Astrocyte (in vitro differentiated cells and primary cell): ENCODE measurements around the gene S100A14. TPM values are rescaled to one million over a fixed set of nuclear protein-coding genes. Genes with fewer than 3 reads are reported as not detected.
"Not testable (repeated sequence)": the region's sequence is repeated elsewhere in the genome, so short reads cannot be mapped to it uniquely, and the experiment has no call there.

Experiments
- DNase-seq: peaks from one replicate; pipeline ENCODE4 v3.0.0-alpha.2; 2010; ENCODE audit warnings: low read depth
- FAIRE-seq: peaks from 2 replicates; lab custom pipeline; 2011; peaks lifted over from hg19 to GRCh38; lab: Jason Lieb, UNC
- H2AFZ ChIP-seq: 2 replicates; pipeline ENCODE4 v1.6.0; 2012; ENCODE audit warnings: low read depth, low read length, inconsistent platforms
- H3K27ac ChIP-seq: 2 replicates; pipeline ENCODE4 v1.5.1; 2011; ENCODE audit warnings: low read depth, low read length, inconsistent platforms
- H3K27me3 ChIP-seq: 2 replicates; pipeline ENCODE4 v1.6.0; 2011; ENCODE audit warnings: low read length, inconsistent platforms; ENCODE audit not compliant: insufficient read depth
- H3K36me3 ChIP-seq: 2 replicates; pipeline ENCODE4 v1.5.1; 2011; ENCODE audit warnings: low read length, inconsistent platforms; ENCODE audit not compliant: insufficient read depth
- H3K4me1 ChIP-seq: 2 replicates; pipeline ENCODE4 v1.5.1; 2011; ENCODE audit warnings: low read length, inconsistent platforms; ENCODE audit not compliant: insufficient read depth
- H3K4me2 ChIP-seq: 2 replicates; pipeline ENCODE4 v1.6.0; 2012; ENCODE audit warnings: low read length, inconsistent platforms
- H3K4me3 ChIP-seq: 2 replicates; pipeline ENCODE4 v1.5.1; 2011; ENCODE audit warnings: low read depth, mild to moderate bottlenecking, low read length, inconsistent platforms; ENCODE audit not compliant: insufficient read depth
- H3K79me2 ChIP-seq: 2 replicates; pipeline ENCODE4 v1.6.0; 2012; ENCODE audit warnings: mild to moderate bottlenecking, low read length, inconsistent platforms; ENCODE audit not compliant: insufficient read depth
- H3K9ac ChIP-seq: 2 replicates; pipeline ENCODE4 v1.6.0; 2012; ENCODE audit warnings: mild to moderate bottlenecking, low read length, inconsistent platforms
- H3K9me3 ChIP-seq: 2 replicates; pipeline ENCODE4 v1.5.1; 2012; ENCODE audit warnings: low read depth, mild to moderate bottlenecking, low read length, inconsistent platforms; ENCODE audit not compliant: insufficient read depth
- H4K20me1 ChIP-seq: 2 replicates; pipeline ENCODE4 v1.6.0; 2012; ENCODE audit warnings: low read length, inconsistent platforms; ENCODE audit not compliant: insufficient read depth
- H3K27ac Mint-ChIP-seq: one replicate; pipeline ENCODE4 v1.8.0; 2021; ENCODE audit warnings: mild to moderate bottlenecking, mixed read lengths; ENCODE audit not compliant: unreplicated experiment
- H3K27me3 Mint-ChIP-seq: one replicate; pipeline ENCODE4 v1.8.0; 2021; ENCODE audit warnings: low read depth, mixed read lengths; ENCODE audit not compliant: unreplicated experiment
- H3K36me3 Mint-ChIP-seq: one replicate; pipeline ENCODE4 v1.8.0; 2021; ENCODE audit warnings: low read depth, mixed read lengths; ENCODE audit not compliant: unreplicated experiment
- H3K4me1 Mint-ChIP-seq: one replicate; pipeline ENCODE4 v1.8.0; 2021; ENCODE audit warnings: low read depth, mixed read lengths; ENCODE audit not compliant: unreplicated experiment
- H3K4me3 Mint-ChIP-seq: one replicate; pipeline ENCODE4 v1.8.0; 2021; ENCODE audit warnings: mild to moderate bottlenecking, moderate library complexity, mixed read lengths; ENCODE audit not compliant: unreplicated experiment
- H3K9me3 Mint-ChIP-seq: one replicate; pipeline ENCODE4 v1.8.0; 2021; ENCODE audit warnings: mild to moderate bottlenecking, mixed read lengths; ENCODE audit not compliant: unreplicated experiment
- CTCF ChIP-seq: IDR thresholded peaks from 2 replicates; pipeline ENCODE4 v1.5.1; 2011; ENCODE audit warnings: low read depth, mild to moderate bottlenecking, inconsistent platforms, low read length, moderate library complexity; ENCODE audit not compliant: insufficient read depth
- EZH2 ChIP-seq: IDR thresholded peaks from 2 replicates; pipeline ENCODE4 v1.6.1; 2012; ENCODE audit warnings: mild to moderate bottlenecking, low read length, inconsistent platforms; ENCODE audit not compliant: insufficient read depth
- total RNA-seq: library from RNA; stranded (reverse); gene quantifications from 2 replicates; pipeline ENCODE4 v1.2.1, GENCODE V29; 2021

The S100A14 gene
- total RNA-seq, 1 donor from 2014 or later = 0.57 TPM

- peaks cover 8% of the 10 kb centered on the region for H3K4me1 Mint-ChIP-seq
- Histone ChIP-seq H3K27me3 (no peaks in the 10 kb centered on the region), H3K9ac (no peak overlapping the region), H3K4me1 (peaks cover 20% of the 10 kb centered on the region), H3K36me3 (no peaks in the 10 kb centered on the region), H3K79me2 (no peaks in the 10 kb centered on the region), H2AFZ (no peak overlapping the region), H3K9me3 (no peaks in the 10 kb centered on the region), H3K4me3 (no peak overlapping the region), H3K27ac (no peak overlapping the region), H4K20me1 (no peaks in the 10 kb centered on the region), H3K4me2 (no peak overlapping the region)
- DNase-seq (peak; percentile 59), FAIRE-seq (no peak)
- no peaks in the 10 kb centered on the region for H3K36me3 Mint-ChIP-seq
- H3K9me3 Mint-ChIP-seq = peaks cover 2% of the 10 kb centered on the region
- H3K27me3 Mint-ChIP-seq = no peaks in the 10 kb centered on the region
- peak overlapping the region; percentile 67 for H3K27ac Mint-ChIP-seq
- no peak for TF ChIP-seq EZH2
- TF ChIP-seq CTCF = no peak
- H3K4me3 Mint-ChIP-seq = no peak overlapping the region
These were observed 18.9 kb downstream of the S100A14 start for GRCh38 chr1:153597206-153597605.

- Histone ChIP-seq H3K4me3 (no peak overlapping the region), H3K4me2 (peak overlapping the region; percentile 9), H3K79me2 (no peaks in the 10 kb centered on the region), H3K27me3 (no peaks in the 10 kb centered on the region), H3K9me3 (no peaks in the 10 kb centered on the region), H3K27ac (no peak overlapping the region), H2AFZ (no peak overlapping the region), H4K20me1 (no peaks in the 10 kb centered on the region), H3K9ac (peak overlapping the region; percentile 33), H3K36me3 (no peaks in the 10 kb centered on the region), H3K4me1 (peaks cover 6% of the 10 kb centered on the region)
- H3K4me1 Mint-ChIP-seq = peaks cover 3% of the 10 kb centered on the region
- no peaks in the 10 kb centered on the region for H3K27me3 Mint-ChIP-seq
- H3K4me3 Mint-ChIP-seq = no peak overlapping the region
- H3K27ac Mint-ChIP-seq = no peak overlapping the region
- DNase-seq = no peak
- no peaks in the 10 kb centered on the region for H3K36me3 Mint-ChIP-seq
- no peak for FAIRE-seq
- H3K9me3 Mint-ChIP-seq = peaks cover 2% of the 10 kb centered on the region
- TF ChIP-seq EZH2 = no peak
- TF ChIP-seq CTCF = no peak
These were observed 23.4 kb downstream of the S100A14 start for GRCh38 chr1:153592748-153593147.

- H3K9me3 ChIP-seq = no peaks in the 10 kb centered on the region
- H3K9ac ChIP-seq = no peak overlapping the region
- H4K20me1 ChIP-seq = no peaks in the 10 kb centered on the region
- TF ChIP-seq EZH2 = no peak
- no peak for TF ChIP-seq CTCF
- no peaks in the 10 kb centered on the region for H3K36me3 Mint-ChIP-seq
- peaks cover 7% of the 10 kb centered on the region for H3K4me1 ChIP-seq
- H3K36me3 ChIP-seq = no peaks in the 10 kb centered on the region
- no peaks in the 10 kb centered on the region for H3K27me3 ChIP-seq
- no peak overlapping the region for H3K4me3 ChIP-seq
- H3K79me2 ChIP-seq = no peaks in the 10 kb centered on the region
- no peak overlapping the region for H3K4me3 Mint-ChIP-seq
- no peaks in the 10 kb centered on the region for H3K27me3 Mint-ChIP-seq
- H3K27ac Mint-ChIP-seq = no peak overlapping the region
- H3K4me1 Mint-ChIP-seq = no peaks in the 10 kb centered on the region
- no peak overlapping the region for H2AFZ ChIP-seq
- DNase-seq (no peak), FAIRE-seq (no peak)
- no peaks in the 10 kb centered on the region for H3K9me3 Mint-ChIP-seq
- no peak overlapping the region for H3K27ac ChIP-seq
- no peak overlapping the region for H3K4me2 ChIP-seq
These were observed 27.6 kb downstream of the S100A14 start for GRCh38 chr1:153588482-153588881.

GRCh38 chr1:153588033-153588432 lies 28.1 kb downstream of the S100A14 start:
- not testable (repeated sequence) for H3K9me3 Mint-ChIP-seq, H3K27ac Mint-ChIP-seq, H3K9ac ChIP-seq, H3K27ac ChIP-seq, H3K27me3 ChIP-seq, H3K36me3 Mint-ChIP-seq, H3K4me3 Mint-ChIP-seq, H3K4me2 ChIP-seq, H3K4me1 Mint-ChIP-seq, H3K9me3 ChIP-seq, H3K4me1 ChIP-seq, H3K36me3 ChIP-seq, DNase-seq, H3K27me3 Mint-ChIP-seq, H2AFZ ChIP-seq, H4K20me1 ChIP-seq, H3K4me3 ChIP-seq, H3K79me2 ChIP-seq, FAIRE-seq
